Colonic mucosa (tissue), 4 donors: Measurements from ENCODE around the gene RAB24. TPM values are rescaled to one million over a fixed set of nuclear protein-coding genes. Genes with fewer than 3 reads are reported as not detected.

ENCODE experiments used
- DNase-seq: peaks from one replicate; pipeline ENCODE4 v3.0.0-alpha.2; 2020
- H3K27ac ChIP-seq: fragments of 200-600 bp; one replicate; pipeline ENCODE4 v1.8.0; 2021
- H3K27me3 ChIP-seq: fragments of 200-600 bp; one replicate; pipeline ENCODE4 v1.8.0; 2021
- H3K36me3 ChIP-seq: fragments of 200-600 bp; one replicate; pipeline ENCODE4 v1.8.0; 2021
- H3K4me1 ChIP-seq: fragments of 200-600 bp; one replicate; pipeline ENCODE4 v1.8.0; 2021; ENCODE audit warnings: mild to moderate bottlenecking
- H3K4me3 ChIP-seq: fragments of 200-600 bp; one replicate; pipeline ENCODE4 v1.8.0; 2021
- H3K9ac ChIP-seq, 2 donors: one replicate each; pipeline ENCODE4 v1.7.0; 2013; ENCODE audit warnings: control low read depth in 2 of 2, low read depth in 2 of 2, low read length in 2 of 2
- H3K9me3 ChIP-seq: fragments of 200-600 bp; one replicate; pipeline ENCODE4 v1.8.0; 2021
- intact Hi-C: fragments of 100-400 bp; cut with DNase I; formaldehyde crosslinking; loops from one replicate; pipeline ENCODE4 v1.14.1; 2022
- total RNA-seq, 2 donors: library from RNA; stranded (reverse); fragmentation: NEBNext Ultra II Directional in 1 of 2; extraction: Animal tissue kit (Norgen Biotek cat#: 25700) in 1 of 2; gene quantifications; one replicate each; pipeline ENCODE4 v1.2.1, GENCODE V29; 2021
- TF ChIP-seq, protein P1 (sequence below): fragments of 200-600 bp; IDR thresholded peaks from one replicate; pipeline ENCODE4 v1.8.0; 2022; ENCODE audit warnings: antibody characterized with exemption, mild to moderate bottlenecking
- donor health status: healthy.
- donor health status: DM: no; HTN: no; CAD: no.
- donor health status: DM: no; HTN: no; CAD: no.

RAB24 gene
- total RNA-seq, 2 donors from 2014 or later: 32.9 to 39.5 TPM

DNA sequence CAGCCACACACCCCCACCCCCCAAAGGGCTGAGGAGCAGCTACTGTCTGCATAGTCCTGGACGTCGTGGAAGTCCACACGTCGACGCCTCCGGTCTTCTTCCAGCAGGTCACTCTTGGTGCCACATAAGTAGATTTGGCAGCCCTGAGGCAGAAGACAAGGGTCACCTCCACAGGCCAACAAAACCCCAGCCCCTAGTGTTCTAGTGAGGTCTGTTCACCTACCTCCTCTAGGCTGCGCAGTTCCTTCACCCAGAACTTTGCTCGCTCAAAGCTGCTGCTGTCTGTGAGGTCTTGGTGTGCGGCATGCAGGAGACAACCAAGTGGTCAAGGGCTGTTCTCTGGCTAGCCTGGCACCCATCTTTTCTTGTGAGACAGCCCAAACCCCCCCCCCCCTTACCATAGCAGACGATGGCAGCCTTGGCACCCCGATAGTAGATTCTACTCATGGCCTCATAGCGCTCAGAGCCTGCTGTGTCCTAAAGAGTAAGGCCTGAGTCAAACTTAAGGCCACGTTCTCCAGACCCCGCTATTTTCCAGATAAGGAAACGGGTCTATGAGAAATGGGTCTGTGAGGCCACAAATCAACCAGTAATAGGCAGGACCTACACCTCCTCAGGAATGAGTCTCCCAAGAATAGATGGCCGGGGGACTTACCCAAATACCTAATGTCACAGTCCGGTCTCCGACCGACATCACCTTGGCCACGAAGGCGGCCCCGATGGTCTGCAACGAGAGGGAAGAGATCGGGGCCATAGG lies 987 bp downstream of the RAB24 start:
- H3K4me3 ChIP-seq: peak overlapping the region; percentile 95
- intact Hi-C loops: no loop called here
- H3K27me3 ChIP-seq: no peaks in the 10 kb centered on the region
- peaks cover 6% of the 10 kb centered on the region for H3K36me3 ChIP-seq
- H3K9me3 ChIP-seq: no peaks in the 10 kb centered on the region
- H3K27ac ChIP-seq: peak overlapping the region; percentile 89
- peak overlapping the region; percentile 47 to 90 for H3K9ac ChIP-seq
- no peak for DNase-seq
- H3K4me1 ChIP-seq: peaks cover 36% of the 10 kb centered on the region
- TF ChIP-seq, protein P1, sequence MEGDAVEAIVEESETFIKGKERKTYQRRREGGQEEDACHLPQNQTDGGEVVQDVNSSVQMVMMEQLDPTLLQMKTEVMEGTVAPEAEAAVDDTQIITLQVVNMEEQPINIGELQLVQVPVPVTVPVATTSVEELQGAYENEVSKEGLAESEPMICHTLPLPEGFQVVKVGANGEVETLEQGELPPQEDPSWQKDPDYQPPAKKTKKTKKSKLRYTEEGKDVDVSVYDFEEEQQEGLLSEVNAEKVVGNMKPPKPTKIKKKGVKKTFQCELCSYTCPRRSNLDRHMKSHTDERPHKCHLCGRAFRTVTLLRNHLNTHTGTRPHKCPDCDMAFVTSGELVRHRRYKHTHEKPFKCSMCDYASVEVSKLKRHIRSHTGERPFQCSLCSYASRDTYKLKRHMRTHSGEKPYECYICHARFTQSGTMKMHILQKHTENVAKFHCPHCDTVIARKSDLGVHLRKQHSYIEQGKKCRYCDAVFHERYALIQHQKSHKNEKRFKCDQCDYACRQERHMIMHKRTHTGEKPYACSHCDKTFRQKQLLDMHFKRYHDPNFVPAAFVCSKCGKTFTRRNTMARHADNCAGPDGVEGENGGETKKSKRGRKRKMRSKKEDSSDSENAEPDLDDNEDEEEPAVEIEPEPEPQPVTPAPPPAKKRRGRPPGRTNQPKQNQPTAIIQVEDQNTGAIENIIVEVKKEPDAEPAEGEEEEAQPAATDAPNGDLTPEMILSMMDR: no peak

DNA sequence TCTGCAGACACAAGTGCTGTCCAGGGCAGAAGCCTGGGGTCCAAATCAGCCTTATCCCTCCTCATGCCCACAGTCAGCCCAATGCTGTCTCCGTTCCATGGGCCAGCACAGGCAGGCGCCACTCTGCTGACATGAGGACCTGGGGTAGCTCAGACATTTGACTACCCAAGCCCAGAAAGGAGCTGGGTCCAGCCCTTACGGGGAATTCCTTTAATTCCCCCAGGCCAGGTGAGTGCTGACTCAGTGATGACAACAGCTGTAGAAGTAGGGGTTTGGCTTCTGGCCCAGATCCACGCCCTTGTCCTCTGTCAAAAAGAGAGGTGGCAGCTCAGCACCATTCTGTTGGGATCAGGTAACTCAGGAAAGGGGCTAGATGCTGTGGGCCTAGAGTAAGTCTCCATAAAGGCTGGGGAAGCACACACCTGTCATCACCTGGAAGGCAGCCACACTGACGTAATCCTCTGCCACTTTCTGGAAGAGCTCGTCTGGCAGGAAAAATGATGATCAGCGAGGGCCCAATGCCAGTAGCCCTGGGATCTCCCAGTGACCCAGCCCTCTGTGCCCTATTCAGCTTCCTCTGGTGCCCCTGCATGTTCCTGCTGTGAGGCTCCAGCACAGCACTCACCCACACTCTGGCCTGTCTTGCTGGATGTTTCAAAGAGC lies 1.9 kb downstream of the RAB24 start:
- H3K9me3 ChIP-seq: no peaks in the 10 kb centered on the region
- peak overlapping the region; percentile 95 for H3K4me3 ChIP-seq
- DNase-seq: peak; percentile 93
- intact Hi-C loops: no loop called here
- TF ChIP-seq, protein P1: no peak
- peak overlapping the region; percentile 89 for H3K27ac ChIP-seq
- H3K9ac ChIP-seq: peak overlapping the region in 1 of 2 donors; percentile 90
- peaks cover 36% of the 10 kb centered on the region for H3K4me1 ChIP-seq
- peaks cover 6% of the 10 kb centered on the region for H3K36me3 ChIP-seq
- no peaks in the 10 kb centered on the region for H3K27me3 ChIP-seq

DNA sequence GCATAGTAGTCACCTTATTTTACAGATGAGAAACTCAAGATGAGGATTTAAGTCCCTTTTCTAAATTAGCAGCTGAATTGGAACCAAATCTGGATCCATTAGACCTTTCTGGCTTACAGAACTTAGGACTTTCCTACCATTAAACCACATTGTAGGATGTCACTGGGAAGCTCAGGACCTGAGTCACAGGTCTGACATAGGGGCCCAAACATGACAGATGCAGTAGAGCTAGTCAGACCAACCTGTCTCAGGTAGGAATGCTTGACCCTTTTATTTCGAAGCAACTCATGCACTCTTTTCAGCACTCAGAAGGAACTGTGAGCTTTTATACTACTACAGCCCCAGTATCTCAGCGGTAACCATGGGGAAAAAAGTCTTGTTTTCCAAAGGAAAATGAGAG lies 2.6 kb downstream of the RAB24 start:
- Histone ChIP-seq H3K27ac (peak overlapping the region; percentile 89), H3K36me3 (peaks cover 6% of the 10 kb centered on the region), H3K9ac (peak overlapping the region in 1 of 2 donors; percentile 90), H3K27me3 (no peaks in the 10 kb centered on the region), H3K4me1 (peaks cover 36% of the 10 kb centered on the region), H3K4me3 (no peak overlapping the region), H3K9me3 (no peaks in the 10 kb centered on the region)
- intact Hi-C loops: no loop called here
- TF ChIP-seq, protein P1: no peak
- DNase-seq: no peak

DNA sequence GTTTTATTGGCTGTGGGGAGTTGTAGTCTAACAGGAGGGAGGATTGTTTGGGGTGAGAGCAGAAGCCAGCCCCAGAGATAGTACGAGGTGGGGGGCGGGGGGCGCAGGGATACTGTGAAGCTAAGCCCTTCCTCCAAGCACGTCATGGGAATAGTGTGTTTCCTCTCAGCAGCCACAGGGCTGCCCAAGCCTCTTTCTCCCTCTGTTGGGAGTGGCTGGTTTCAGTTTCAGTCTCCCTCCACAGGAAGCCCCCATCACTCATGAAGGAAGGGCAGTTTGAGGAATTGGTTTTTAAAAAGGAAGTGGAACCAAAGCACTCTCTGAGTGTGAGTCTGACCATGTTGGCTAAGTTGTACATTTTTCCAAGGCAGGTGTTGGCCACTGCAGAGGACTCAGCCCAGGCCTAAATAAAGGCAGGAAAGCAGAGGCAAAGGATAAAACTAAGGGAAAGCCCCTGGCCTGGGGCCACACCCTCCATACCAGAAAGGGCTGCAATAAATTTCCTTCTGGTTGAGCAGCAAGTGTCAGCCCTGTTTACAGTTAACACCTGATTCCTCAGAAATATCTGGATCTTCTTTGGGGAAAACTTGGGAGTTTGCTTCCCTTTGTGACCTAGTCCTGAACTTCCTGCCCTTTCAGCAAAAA lies 3.2 kb downstream of the RAB24 start:
- TF ChIP-seq, protein P1: no peak
- Histone ChIP-seq H3K27me3 (no peaks in the 10 kb centered on the region), H3K9me3 (no peaks in the 10 kb centered on the region), H3K27ac (peak overlapping the region; percentile 89), H3K4me3 (no peak overlapping the region), H3K36me3 (peaks cover 2% of the 10 kb centered on the region), H3K4me1 (peaks cover 33% of the 10 kb centered on the region), H3K9ac (peak overlapping the region in 1 of 2 donors; percentile 90)
- intact Hi-C loops: no loop called here
- DNase-seq: peak; percentile 71

DNA sequence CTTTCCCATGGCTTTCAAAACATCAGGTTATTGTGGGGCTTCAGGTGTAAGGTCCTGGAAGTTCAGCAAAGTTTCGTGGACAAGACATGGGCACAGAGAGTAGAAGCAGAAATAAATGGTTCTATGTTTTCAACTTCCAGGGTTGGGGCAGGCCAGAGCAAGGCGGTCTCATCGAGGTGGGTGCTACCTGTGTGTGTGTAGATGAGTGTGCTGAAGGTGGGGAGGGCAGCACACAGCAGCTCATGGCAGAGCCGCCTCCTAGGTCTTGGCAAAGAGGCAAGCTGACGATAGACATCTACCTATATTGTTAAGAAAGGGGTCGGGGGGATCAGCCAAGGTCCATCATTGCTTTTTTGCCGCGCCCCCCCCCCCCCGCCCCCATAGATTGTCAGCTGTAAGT lies 3.8 kb downstream of the RAB24 start:
- Histone ChIP-seq H3K27ac (peak overlapping the region; percentile 89), H3K9ac (peak overlapping the region in 1 of 2 donors; percentile 43), H3K36me3 (peaks cover under 1% of the 10 kb centered on the region), H3K27me3 (no peaks in the 10 kb centered on the region), H3K4me3 (no peak overlapping the region), H3K9me3 (no peaks in the 10 kb centered on the region), H3K4me1 (peaks cover 29% of the 10 kb centered on the region)
- DNase-seq: no peak
- intact Hi-C loops: no loop called here
- TF ChIP-seq, protein P1: no peak
